ENCODE measurements around the gene GTF2A2.

DNA sequence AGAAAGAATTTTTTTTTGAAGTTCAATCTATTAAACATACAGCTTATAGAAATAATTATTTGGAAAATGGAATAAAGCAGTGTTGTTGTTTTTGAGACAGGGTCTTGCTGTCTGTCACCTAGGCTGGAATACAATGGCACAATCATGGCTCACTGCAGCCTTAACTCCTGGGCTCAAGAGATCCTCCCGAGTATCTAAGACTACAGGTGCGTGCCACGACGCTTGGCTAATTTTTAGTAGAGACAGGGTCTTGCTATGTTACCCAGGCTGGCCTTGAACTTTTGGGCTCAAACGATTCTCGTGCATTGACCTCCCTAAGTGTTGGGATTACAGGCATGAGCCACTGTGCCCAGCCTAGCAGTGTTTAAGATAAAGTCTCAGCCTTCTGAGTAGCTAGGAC, 23.0 kb upstream of the GTF2A2 start:
- TF ChIP-seq, protein P1, sequence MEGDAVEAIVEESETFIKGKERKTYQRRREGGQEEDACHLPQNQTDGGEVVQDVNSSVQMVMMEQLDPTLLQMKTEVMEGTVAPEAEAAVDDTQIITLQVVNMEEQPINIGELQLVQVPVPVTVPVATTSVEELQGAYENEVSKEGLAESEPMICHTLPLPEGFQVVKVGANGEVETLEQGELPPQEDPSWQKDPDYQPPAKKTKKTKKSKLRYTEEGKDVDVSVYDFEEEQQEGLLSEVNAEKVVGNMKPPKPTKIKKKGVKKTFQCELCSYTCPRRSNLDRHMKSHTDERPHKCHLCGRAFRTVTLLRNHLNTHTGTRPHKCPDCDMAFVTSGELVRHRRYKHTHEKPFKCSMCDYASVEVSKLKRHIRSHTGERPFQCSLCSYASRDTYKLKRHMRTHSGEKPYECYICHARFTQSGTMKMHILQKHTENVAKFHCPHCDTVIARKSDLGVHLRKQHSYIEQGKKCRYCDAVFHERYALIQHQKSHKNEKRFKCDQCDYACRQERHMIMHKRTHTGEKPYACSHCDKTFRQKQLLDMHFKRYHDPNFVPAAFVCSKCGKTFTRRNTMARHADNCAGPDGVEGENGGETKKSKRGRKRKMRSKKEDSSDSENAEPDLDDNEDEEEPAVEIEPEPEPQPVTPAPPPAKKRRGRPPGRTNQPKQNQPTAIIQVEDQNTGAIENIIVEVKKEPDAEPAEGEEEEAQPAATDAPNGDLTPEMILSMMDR (IDR thresholded peaks at IDR 0.05), result no peak
- TF ChIP-seq POLR2A (IDR thresholded peaks at IDR 0.05), result no peak
